AG10803 (cell line): ENCODE measurements around the gene FAM240B.

Experiments used
- DNase-seq: peaks from one replicate; pipeline ENCODE4 v3.0.0; 2010; ENCODE audit warnings: low read depth
- H3K4me3 ChIP-seq: 2 replicates; pipeline ENCODE4 v1.5.1; 2011; ENCODE audit warnings: mild to moderate bottlenecking, low read length, control low read depth
- CTCF ChIP-seq: conservative IDR thresholded peaks from 2 replicates; pipeline ENCODE4 v1.5.1; 2011; ENCODE audit warnings: mild to moderate bottlenecking, low read length, control low read depth, inconsistent platforms

Gene FAM240B

DNA sequence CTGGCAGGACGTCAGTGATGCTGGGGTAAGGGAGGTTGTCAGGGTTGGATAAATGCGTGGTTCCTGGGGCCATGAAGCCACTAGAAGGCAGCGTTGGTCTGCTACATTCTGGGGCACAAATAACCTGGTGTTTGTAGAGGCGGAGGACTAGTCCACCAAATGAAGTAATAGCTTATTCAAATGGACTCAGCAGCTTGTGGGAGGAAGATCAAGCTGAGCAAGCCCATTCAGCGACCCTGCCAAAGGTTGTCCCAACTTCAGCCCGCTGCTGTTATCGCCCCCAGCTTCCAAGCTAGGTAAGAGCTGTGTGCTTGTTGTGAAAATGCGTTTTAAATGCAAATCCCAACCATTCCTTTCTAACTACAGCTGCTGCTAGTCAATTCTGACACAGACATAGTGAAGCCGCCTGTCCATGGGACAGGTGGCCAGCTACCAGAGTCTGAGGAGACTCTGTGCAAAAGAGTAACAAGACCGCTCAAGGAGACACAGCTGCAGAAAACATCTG lies 7.6 kb upstream of the FAM240B start:
- no peak overlapping the region for H3K4me3 ChIP-seq
- TF ChIP-seq CTCF = no peak
- DNase-seq = no peak

GRCh38 chr9:38724754-38725153 lies 4.8 kb upstream of the FAM240B start:
- DNase-seq = no peak
- no peak for TF ChIP-seq CTCF
- no peak overlapping the region for H3K4me3 ChIP-seq

GRCh38 chr9:38718148-38718547 lies 1.8 kb downstream of the FAM240B start:
- no peak for DNase-seq
- no peak for TF ChIP-seq CTCF
- H3K4me3 ChIP-seq = no peak overlapping the region

GRCh38 chr9:38715684-38716083 lies 4.2 kb downstream of the FAM240B start:
- TF ChIP-seq CTCF = no peak
- no peak for DNase-seq
- no peak overlapping the region for H3K4me3 ChIP-seq

DNA sequence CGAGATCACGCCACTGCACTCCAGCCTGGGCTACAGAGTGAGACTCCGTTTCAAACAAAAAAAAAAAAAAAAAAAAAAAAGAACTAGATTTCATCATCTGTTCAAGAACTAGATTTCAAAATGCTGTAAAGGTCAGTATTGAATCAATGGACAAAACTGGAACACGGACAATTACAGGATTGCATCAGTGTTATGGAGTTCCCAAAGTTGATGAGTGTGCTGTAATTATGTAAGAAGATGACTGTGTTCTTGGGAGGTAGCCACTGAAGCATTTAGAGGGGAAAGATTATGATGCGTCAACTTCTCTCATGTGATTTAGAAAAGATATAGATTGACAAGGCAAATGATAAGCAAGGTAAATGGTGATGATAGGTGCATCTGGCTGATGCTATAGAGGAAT lies 6.5 kb downstream of the FAM240B start:
- no peak overlapping the region for H3K4me3 ChIP-seq
- DNase-seq = peak; percentile 80
- TF ChIP-seq CTCF = no peak

- H3K4me3 ChIP-seq = no peak overlapping the region
- no peak for TF ChIP-seq CTCF
- DNase-seq = no peak
Measured at GRCh38 chr9:38708759-38709158, 11.2 kb downstream of the FAM240B start.

DNA sequence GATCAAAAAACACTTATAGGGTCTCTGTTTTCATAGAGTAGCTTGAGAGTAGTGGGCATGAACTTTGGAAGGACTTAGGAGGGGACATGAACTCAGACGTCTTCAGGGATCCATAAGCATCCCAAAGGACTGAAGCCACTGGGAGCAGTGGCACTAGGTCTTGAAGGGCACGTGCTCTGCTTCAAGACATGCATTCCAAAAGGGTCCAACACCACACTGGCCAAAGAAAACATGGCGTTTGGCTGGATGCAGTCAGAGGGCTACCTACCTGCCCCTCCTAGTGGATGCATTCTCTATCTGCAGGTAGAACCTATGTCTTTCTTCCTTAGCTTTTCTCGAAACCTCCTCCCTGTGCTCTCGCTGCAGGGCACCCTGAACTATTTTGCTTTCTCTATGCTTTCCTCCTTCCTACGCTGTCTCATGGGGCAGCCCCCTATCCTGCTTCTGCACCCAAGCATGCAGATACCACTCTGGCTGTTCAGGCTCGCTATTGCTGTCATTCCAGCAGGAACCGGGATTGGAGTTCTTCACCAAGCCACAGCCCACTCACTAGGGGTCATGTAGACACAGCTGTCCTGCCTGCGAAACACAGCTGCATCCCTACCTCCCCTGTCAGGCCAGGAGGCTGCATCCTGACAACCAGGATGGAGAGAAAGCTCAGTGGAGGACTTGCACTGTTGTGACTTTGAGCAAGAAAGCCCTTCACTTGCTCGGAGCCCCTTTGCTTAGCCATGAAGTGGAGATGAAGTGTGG lies 11.9 kb downstream of the FAM240B start:
- H3K4me3 ChIP-seq = no peak overlapping the region
- no peak for TF ChIP-seq CTCF
- no peak for DNase-seq
